Iris pigment epithelial cell (primary cell): ENCODE data around the gene VIPAS39.

Source experiments
- DNase-seq: peaks from one replicate; pipeline ENCODE4 v3.0.0-alpha.2; 2011; ENCODE audit warnings: low read depth

The VIPAS39 gene

GRCh38 chr14:77406086-77406485, 51.3 kb downstream of the VIPAS39 start:
- peak; percentile 8 for DNase-seq

- DNase-seq = no peak
Measured at GRCh38 chr14:77403768-77404167, 53.6 kb downstream of the VIPAS39 start.

GRCh38 chr14:77400216-77400615, 57.2 kb downstream of the VIPAS39 start:
- no peak for DNase-seq

GRCh38 chr14:77390188-77390587, 67.2 kb downstream of the VIPAS39 start:
- DNase-seq = no peak

GRCh38 chr14:77378701-77379100, 78.7 kb downstream of the VIPAS39 start:
- no peak for DNase-seq

GRCh38 chr14:77377502-77377844, 79.9 kb downstream of the VIPAS39 start:
- no peak for DNase-seq

- peak; percentile 88 for DNase-seq
Measured at GRCh38 chr14:77376771-77377501, 80.5 kb downstream of the VIPAS39 start, which contains the start of the genes SAMD15 and TMED8. TSS of gene SAMD15 (plus strand) at chr14:77377379. CDS start at chr14:77377419, 40 bp downstream. TSS of gene TMED8 (minus strand) at chr14:77377094. CDS start at chr14:77377053, 41 bp downstream.
